NCI-H1694 treated with DMSO at 0.1 percent for 48 hours (cell line): ENCODE data around the gene ZNF71.
"Not testable (repeated sequence)": the region's sequence is repeated elsewhere in the genome, so short reads cannot be mapped to it uniquely, and the experiment has no call there.

Experiments used
- DNase-seq: peaks from one replicate; lab custom pipeline; 2025; lab: John Stamatoyannopoulos, UW

The ZNF71 gene

GRCh38 chr19:56622374-56622773 lies 27.3 kb downstream of the ZNF71 start:
- DNase-seq: no peak

DNA sequence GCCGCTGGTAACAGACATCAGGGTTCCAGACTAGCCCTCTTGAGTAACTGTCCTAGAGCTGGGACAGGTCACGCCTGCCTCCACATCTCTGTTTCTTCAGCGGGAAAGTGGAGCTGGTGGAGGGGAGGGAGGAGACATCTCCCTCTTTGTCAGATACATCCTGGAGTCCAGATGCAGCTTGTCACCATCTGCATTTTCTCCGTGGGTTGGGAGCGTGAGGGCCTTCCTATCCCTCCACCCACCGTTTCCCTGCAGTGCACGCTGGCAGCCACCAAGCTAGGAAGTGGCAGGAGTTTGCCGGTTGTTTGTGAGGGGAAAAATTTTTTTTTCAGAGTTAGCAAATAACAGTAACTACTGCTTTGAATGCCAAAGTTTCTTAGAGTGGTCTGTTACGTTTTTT lies 27.9 kb downstream of the ZNF71 start:
- DNase-seq: no peak

- DNase-seq: no peak
Observed at GRCh38 chr19:56625708-56626107, 30.6 kb downstream of the ZNF71 start.

DNA sequence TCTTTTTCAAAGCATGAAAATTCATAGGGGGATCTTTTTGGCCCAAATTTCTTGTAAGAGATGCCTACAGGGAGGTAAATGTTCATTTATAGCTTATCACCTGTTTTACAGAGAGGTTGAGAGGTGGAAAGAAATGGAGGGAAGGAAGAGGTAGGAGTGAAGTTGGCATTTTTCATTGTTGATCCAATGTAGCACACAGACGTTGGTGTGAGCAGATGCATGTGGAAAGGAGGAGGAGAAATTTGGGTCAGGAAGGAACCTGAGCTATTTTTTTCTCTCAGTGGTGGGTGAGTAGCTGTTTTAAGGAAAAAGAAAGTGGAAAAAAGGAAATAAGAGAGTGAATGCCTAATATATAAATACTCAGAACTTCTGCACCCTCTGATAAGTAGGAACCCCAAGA lies 37.9 kb downstream of the ZNF71 start:
- no peak for DNase-seq

DNA sequence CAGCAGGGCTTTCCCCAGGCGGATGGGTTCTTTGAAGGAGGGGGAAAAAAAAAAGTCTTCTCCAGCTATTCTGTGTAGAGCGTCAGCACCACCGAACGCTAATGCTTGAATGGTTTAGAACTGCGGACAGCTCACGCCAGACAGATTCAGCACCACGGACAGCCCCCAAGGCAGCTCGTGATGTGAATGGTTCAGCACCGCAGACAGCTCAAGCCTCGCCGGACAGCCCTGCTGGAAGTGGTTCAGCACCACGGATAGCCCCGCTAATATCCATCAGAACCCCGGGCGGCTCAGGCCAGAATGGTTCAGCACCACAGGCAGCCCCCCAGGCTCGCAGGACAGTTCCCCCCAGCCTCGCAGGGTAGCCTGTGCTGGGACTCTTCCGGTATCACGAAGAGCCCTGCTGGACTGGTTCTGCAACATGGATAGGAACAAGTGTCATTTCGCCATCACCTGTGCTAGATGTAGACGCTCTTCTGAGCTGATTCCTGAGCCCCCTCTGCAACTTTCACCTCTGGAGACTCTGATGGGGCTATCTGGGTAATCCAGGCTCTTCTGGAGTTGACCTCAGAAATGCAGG lies 43.0 kb downstream of the ZNF71 start:
- DNase-seq: no peak

GRCh38 chr19:56639217-56639616 lies 44.1 kb downstream of the ZNF71 start:
- no peak for DNase-seq

DNA sequence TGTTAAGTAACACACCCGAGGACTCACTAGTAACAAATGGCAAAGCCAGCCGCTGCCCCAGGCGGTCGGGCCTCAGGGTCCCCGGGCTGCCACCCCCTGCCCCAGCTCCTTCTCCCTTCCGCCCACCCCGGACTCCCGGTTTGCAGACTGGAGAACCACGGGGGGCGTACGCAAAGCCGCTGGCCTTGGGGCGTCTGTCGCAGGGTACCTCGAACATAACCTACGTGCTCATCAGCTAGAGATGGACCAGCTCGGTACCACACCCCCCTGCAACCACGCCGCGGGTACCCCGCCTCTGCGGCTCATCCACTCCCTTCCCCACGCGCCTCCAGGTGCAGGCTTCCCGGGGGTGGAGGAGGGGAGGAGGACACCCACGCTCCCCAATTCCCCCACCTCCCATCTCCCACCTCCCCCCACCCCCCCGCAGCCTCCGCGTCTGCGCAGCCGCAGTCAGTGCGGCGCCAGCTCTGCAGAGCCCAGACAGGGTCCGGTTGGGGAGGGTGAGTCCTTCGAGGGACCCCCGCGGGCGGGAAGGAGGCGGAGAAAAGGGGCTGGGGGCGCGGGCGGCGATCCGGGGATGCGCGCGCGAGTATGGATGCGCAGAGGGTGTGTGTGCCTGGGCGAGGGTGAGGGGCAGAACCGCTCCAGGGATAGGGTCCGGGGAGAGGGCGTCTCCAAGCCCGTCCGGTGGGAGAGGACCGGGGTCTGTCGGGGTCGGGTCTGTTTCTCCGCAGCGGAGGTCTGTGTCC lies 47.8 kb downstream of the ZNF71 start, which contains the start of gene SMIM17:
Gene SMIM17, plus strand, starts transcription at position 449 of the 749 bp plus-strand sequence. CDS start 2,509 bp downstream, outside the sequence.
- no peak for DNase-seq

DNA sequence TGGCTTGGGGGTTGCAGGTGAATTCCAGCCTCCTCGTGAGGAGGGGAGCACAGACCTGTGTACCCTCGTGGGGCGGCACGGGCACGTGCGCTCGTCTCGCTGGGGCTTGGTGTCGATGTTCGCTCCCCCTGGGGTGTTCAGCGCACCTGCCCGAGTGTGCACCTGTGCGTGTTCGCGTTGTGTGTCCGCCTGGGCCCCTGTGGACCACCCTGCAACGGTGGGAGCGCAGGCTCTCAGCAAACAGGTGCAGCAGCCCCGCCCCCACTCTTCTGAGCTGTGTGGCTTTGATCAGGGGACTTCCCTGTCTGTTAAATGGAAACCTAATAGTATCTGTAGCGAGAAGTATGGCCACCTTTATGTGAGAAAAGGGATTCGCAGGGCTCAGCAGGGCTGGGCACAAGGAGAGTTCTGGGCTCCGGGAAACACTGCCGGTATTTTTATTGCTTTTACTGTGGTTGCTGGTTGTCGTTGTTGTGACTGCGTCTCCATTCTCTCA lies 48.4 kb downstream of the ZNF71 start:
- DNase-seq: no peak

GRCh38 chr19:56654151-56654550 lies 59.0 kb downstream of the ZNF71 start:
- no peak for DNase-seq

GRCh38 chr19:56660381-56661107 lies 65.4 kb downstream of the ZNF71 start:
- DNase-seq: no peak

DNA sequence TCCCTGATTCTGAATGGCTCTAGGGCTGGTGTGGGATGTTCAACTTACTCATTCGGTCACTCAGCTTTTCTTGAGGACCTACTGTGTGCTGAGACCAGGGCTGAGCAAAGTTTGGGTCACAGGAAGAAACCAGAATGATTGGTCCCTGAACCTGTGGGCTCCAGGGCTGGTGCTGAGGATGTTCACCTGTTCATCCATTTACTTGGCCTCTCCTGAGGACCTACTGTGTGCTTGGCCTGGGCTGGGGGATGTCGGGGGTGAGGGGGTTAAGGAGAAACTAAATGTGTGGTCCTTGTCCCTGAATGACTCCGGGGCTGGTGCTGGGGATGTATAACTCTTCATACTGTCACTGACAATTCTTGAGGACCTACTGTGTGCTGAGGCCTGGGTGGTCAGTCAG lies 66.1 kb downstream of the ZNF71 start:
- no peak for DNase-seq

GRCh38 chr19:56663931-56664500 lies 68.9 kb downstream of the ZNF71 start:
- DNase-seq: no peak

GRCh38 chr19:56664511-56664910 lies 69.4 kb downstream of the ZNF71 start:
- DNase-seq: no peak

- no peak for DNase-seq
Observed at GRCh38 chr19:56667311-56667870, 72.3 kb downstream of the ZNF71 start.

DNA sequence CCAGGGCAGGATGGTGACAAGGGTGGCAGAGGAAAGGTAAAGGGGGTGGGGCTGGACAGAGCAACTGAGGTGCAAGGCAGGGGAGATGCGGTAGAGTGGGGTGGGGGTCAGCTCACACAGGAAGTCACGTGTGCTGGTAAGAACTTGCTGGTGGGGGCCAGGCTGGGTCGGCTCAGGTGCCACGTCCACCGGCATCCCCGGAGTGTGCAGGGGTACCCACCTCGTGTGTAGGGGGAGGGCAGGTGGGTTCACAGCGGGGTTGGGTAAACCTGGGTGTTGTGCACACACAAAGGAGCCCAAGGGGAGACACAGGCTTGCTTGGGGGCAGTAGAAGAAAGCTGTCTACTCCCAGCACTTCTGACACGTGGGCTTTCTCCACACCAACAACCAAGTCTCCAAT lies 73.6 kb downstream of the ZNF71 start:
- DNase-seq: no peak

DNA sequence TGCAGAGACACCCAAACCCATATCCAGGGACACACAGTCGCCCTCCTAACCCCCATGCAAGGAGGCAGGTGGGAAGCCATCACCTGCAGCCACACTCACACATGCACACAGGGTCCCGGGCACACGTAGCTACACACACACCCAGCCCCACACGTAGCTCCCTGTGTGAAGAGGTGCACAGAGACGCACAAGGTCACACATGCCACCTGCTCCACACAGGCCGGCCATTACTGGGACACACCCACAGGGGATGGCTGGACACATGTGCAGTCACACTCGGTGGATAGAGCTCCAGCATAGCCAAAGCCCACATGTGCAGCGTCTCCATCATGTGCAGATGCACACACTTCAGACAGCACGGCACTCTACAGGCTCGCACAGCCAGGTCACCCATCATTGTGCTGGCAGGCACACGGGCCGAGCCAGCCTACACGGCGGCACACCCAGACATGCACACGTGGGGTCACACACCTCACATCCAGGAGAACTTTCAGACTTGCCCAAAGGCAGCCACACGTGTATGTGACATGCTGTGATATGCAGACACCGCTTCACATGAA lies 75.4 kb downstream of the ZNF71 start:
- DNase-seq: no peak

DNA sequence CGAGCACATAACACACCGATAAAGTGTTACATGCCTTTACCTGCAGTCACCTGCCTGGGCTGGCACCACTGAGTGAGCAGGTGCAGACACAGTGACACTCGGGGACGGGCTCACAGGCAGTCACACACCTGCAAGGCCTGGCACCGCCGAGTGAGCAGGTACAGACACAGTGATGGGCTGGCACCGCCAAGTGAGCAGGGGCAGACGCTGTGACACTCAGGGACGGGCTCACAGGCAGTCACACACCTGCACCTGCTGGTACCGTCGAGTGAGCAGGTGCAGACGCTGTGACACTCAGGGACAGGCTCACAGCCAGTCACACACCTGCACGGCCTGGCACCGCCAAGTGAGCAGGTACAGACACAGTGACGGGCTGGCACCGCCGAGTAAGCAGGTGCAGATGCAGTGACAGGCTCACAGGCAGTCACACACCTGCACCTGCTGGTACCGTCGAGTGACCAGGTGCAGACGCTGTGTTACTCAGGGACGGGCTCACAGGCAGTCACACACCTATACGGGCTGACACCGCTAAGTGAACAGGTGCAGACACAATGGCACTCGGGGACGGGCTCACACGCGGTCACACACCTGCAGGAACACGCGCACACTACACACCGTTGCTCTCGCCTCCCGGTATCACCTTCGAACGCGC lies 76.0 kb downstream of the ZNF71 start:
- no peak for DNase-seq

- DNase-seq: no peak
Observed at GRCh38 chr19:56671613-56671994, 76.5 kb downstream of the ZNF71 start, which contains the start of gene ZNF835. ZNF835 (minus strand) TSS chr19:56671757; CDS start chr19:56665198, 6,559 bp downstream.

- DNase-seq: not testable (repeated sequence)
Observed at GRCh38 chr19:56672610-56673009, 77.5 kb downstream of the ZNF71 start.
